ENCODE measurements around the gene FSD2. TPM values are rescaled to one million over a fixed set of nuclear protein-coding genes. Genes with fewer than 3 reads are reported as not detected.

Gene FSD2
- total and polyA plus RNA-seq, 2 experiments from 2014 or later = 0.18 TPM; not detected in 1

DNA sequence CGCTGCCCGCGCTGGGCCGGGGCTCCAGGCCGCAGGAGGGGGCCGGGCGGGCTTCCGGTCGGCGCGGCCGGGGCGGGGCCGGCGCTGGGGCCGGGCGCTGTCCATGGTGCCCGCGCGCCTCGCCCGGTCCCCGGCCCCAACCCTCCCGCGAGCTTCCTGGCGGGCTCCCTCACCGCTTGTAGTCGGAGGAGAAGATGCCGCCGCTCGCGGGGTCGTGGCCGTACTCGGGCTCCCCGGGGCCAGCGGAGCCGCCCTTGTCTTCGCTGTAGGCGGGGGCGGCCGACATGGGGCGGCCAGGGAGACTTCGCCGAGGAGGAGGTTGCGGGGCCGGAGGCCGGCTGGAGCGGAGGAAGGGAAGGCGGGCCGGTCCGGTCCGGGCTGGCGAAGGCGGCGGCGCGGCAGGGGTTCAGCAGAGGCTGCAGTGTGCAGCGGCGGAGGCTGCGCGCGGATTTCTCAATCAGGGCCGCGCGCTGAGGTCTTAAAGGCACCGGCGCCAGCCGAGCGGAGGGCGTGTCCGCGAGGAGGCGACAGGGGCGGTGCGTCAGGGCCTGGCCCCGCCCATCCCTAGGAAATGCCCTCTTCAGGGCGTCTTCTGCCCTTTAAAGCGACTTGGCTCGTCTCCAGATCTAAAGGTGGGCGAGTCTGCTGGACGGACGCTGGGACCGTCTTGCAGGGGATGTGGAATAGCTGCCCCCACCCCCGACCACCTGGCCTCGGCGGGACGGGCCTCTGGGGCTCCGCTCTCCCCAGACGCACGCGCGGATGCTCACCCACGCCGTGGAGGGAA, 96.3 kb downstream of the FSD2 start, which contains the start of gene AP3B2:
TSS of gene AP3B2 (minus strand) at position 455 of the 787 bp plus-strand sequence. CDS start at position 286, 169 bp downstream.
- H3K36me3 Mint-ChIP-seq (ENCODE audit: low read depth) = no peaks in the 10 kb centered on the region
- peak within 1 kb of the TSS; percentile 94 for H2AFZ ChIP-seq

More for the DNA sequence above, 96.3 kb downstream of the FSD2 start, which contains the start of gene AP3B2:
- Histone ChIP-seq H3F3A (replicated peaks; ENCODE audit: low read depth) (no peaks in the 10 kb centered on the region), H3K4me1 (ENCODE audit: insufficient read depth) (peaks cover 25% of the 10 kb centered on the region), H3K4me2 (peak within 1 kb of the TSS; percentile 97), H3K36me3 (ENCODE audit: insufficient read depth) (no peaks in the 10 kb centered on the region), H3K4me3 (peak within 1 kb of the TSS; percentile 96), H3K9me2 (ENCODE audit: insufficient read depth) (0 out of 2 replicates have a peak, but pooled peaks cover 7% of the 10 kb centered on the region), H3K27ac (ENCODE audit: low read depth) (peak within 1 kb of the TSS; percentile 83), H4K20me1 (replicated peaks; ENCODE audit: insufficient read depth) (peaks cover 4% of the 10 kb centered on the region; the same call in 1 of the 2 replicates), H3K27me3 (ENCODE audit: insufficient read depth) (peaks cover 9% of the 10 kb centered on the region), H3K79me2 (replicated peaks; ENCODE audit: insufficient read depth) (peaks cover 33% of the 10 kb centered on the region)
- Mint-ChIP-seq H3K4me1 (peaks cover 5% of the 10 kb centered on the region; the same call in 2 of the 3 replicates), H3K27me3 (ENCODE audit: insufficient read depth, low read depth, poor library complexity) (peaks cover 12% of the 10 kb centered on the region), H3K4me3 (peak within 1 kb of the TSS; percentile 67), H3K9me3 (no peaks in the 10 kb centered on the region), H3K27ac (no peak within 1 kb of the TSS)
- ATAC-seq (peak; percentile 90), DNase-seq (ENCODE audit: low spot score) (peak; percentile 93)
- TF ChIP-seq JUNB (IDR thresholded peaks at IDR 0.05; ENCODE audit: unreplicated experiment) = no peak
- TF ChIP-seq CREB1 (CRISPR knock-in tag; IDR thresholded peaks at IDR 0.05; ENCODE audit: low read depth) = peak; percentile 41; the same call in 1 of the 2 replicates
- no peak for TF ChIP-seq NANOG (IDR thresholded peaks at IDR 0.05; ENCODE audit: borderline replicate concordance)
- TF ChIP-seq STAT1 (IDR thresholded peaks at IDR 0.05; ENCODE audit: unreplicated experiment) = no peak
- TF ChIP-seq ZNF331 (CRISPR knock-in tag; IDR thresholded peaks at IDR 0.05; ENCODE audit: low read depth) = no peak
- TF ChIP-seq, protein P1, sequence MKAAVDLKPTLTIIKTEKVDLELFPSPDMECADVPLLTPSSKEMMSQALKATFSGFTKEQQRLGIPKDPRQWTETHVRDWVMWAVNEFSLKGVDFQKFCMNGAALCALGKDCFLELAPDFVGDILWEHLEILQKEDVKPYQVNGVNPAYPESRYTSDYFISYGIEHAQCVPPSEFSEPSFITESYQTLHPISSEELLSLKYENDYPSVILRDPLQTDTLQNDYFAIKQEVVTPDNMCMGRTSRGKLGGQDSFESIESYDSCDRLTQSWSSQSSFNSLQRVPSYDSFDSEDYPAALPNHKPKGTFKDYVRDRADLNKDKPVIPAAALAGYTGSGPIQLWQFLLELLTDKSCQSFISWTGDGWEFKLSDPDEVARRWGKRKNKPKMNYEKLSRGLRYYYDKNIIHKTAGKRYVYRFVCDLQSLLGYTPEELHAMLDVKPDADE (IDR thresholded peaks at IDR 0.05) = no peak
- TF ChIP-seq, protein P2, sequence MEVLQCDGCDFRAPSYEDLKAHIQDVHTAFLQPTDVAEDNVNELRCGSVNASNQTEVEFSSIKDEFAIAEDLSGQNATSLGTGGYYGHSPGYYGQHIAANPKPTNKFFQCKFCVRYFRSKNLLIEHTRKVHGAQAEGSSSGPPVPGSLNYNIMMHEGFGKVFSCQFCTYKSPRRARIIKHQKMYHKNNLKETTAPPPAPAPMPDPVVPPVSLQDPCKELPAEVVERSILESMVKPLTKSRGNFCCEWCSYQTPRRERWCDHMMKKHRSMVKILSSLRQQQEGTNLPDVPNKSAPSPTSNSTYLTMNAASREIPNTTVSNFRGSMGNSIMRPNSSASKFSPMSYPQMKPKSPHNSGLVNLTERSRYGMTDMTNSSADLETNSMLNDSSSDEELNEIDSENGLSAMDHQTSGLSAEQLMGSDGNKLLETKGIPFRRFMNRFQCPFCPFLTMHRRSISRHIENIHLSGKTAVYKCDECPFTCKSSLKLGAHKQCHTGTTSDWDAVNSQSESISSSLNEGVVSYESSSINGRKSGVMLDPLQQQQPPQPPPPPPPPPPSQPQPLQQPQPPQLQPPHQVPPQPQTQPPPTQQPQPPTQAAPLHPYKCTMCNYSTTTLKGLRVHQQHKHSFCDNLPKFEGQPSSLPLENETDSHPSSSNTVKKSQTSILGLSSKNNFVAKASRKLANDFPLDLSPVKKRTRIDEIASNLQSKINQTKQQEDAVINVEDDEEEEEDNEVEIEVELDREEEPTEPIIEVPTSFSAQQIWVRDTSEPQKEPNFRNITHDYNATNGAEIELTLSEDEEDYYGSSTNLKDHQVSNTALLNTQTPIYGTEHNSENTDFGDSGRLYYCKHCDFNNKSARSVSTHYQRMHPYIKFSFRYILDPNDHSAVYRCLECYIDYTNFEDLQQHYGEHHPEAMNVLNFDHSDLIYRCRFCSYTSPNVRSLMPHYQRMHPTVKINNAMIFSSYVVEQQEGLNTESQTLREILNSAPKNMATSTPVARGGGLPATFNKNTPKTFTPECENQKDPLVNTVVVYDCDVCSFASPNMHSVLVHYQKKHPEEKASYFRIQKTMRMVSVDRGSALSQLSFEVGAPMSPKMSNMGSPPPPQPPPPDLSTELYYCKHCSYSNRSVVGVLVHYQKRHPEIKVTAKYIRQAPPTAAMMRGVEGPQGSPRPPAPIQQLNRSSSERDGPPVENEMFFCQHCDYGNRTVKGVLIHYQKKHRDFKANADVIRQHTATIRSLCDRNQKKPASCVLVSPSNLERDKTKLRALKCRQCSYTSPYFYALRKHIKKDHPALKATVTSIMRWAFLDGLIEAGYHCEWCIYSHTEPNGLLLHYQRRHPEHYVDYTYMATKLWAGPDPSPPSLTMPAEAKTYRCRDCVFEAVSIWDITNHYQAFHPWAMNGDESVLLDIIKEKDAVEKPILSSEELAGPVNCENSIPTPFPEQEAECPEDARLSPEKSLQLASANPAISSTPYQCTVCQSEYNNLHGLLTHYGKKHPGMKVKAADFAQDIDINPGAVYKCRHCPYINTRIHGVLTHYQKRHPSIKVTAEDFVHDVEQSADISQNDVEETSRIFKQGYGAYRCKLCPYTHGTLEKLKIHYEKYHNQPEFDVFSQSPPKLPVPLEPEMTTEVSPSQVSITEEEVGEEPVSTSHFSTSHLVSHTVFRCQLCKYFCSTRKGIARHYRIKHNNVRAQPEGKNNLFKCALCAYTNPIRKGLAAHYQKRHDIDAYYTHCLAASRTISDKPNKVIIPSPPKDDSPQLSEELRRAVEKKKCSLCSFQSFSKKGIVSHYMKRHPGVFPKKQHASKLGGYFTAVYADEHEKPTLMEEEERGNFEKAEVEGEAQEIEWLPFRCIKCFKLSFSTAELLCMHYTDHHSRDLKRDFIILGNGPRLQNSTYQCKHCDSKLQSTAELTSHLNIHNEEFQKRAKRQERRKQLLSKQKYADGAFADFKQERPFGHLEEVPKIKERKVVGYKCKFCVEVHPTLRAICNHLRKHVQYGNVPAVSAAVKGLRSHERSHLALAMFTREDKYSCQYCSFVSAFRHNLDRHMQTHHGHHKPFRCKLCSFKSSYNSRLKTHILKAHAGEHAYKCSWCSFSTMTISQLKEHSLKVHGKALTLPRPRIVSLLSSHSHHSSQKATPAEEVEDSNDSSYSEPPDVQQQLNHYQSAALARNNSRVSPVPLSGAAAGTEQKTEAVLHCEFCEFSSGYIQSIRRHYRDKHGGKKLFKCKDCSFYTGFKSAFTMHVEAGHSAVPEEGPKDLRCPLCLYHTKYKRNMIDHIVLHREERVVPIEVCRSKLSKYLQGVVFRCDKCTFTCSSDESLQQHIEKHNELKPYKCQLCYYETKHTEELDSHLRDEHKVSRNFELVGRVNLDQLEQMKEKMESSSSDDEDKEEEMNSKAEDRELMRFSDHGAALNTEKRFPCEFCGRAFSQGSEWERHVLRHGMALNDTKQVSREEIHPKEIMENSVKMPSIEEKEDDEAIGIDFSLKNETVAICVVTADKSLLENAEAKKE (CRISPR knock-in tag; IDR thresholded peaks at IDR 0.05) = no peak
- TF ChIP-seq, protein P3, sequence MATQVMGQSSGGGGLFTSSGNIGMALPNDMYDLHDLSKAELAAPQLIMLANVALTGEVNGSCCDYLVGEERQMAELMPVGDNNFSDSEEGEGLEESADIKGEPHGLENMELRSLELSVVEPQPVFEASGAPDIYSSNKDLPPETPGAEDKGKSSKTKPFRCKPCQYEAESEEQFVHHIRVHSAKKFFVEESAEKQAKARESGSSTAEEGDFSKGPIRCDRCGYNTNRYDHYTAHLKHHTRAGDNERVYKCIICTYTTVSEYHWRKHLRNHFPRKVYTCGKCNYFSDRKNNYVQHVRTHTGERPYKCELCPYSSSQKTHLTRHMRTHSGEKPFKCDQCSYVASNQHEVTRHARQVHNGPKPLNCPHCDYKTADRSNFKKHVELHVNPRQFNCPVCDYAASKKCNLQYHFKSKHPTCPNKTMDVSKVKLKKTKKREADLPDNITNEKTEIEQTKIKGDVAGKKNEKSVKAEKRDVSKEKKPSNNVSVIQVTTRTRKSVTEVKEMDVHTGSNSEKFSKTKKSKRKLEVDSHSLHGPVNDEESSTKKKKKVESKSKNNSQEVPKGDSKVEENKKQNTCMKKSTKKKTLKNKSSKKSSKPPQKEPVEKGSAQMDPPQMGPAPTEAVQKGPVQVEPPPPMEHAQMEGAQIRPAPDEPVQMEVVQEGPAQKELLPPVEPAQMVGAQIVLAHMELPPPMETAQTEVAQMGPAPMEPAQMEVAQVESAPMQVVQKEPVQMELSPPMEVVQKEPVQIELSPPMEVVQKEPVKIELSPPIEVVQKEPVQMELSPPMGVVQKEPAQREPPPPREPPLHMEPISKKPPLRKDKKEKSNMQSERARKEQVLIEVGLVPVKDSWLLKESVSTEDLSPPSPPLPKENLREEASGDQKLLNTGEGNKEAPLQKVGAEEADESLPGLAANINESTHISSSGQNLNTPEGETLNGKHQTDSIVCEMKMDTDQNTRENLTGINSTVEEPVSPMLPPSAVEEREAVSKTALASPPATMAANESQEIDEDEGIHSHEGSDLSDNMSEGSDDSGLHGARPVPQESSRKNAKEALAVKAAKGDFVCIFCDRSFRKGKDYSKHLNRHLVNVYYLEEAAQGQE (IDR thresholded peaks at IDR 0.05; ENCODE audit: unreplicated experiment) = peak; percentile 72
- TF ChIP-seq, protein P4, sequence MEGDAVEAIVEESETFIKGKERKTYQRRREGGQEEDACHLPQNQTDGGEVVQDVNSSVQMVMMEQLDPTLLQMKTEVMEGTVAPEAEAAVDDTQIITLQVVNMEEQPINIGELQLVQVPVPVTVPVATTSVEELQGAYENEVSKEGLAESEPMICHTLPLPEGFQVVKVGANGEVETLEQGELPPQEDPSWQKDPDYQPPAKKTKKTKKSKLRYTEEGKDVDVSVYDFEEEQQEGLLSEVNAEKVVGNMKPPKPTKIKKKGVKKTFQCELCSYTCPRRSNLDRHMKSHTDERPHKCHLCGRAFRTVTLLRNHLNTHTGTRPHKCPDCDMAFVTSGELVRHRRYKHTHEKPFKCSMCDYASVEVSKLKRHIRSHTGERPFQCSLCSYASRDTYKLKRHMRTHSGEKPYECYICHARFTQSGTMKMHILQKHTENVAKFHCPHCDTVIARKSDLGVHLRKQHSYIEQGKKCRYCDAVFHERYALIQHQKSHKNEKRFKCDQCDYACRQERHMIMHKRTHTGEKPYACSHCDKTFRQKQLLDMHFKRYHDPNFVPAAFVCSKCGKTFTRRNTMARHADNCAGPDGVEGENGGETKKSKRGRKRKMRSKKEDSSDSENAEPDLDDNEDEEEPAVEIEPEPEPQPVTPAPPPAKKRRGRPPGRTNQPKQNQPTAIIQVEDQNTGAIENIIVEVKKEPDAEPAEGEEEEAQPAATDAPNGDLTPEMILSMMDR (conservative IDR thresholded peaks at IDR 0.05; ENCODE audit: low read depth in 2 of 2) = no peak
- no peak for TF ChIP-seq ZNF114 (CRISPR knock-in tag; IDR thresholded peaks at IDR 0.05)
- TF ChIP-seq EZH2phosphoT487 (IDR thresholded peaks at IDR 0.05; ENCODE audit: unreplicated experiment) = no peak
- peak; percentile 67 for TF ChIP-seq POLR2AphosphoS5 (IDR thresholded peaks at IDR 0.05; ENCODE audit: low read depth)

All from GM23338 (cell line).